Stimulated activated CD4-positive, alpha-beta T cell treated with anti-CD3 and anti-CD28 coated beads, Interleukin-12 subunit alpha, Interleukin-12 subunit beta, amount 100 ng/mL, for 24 hours (primary cell): Measurements from ENCODE around the gene CEACAM18.

ENCODE experiments used
- DNase-seq, 2 experiments: peaks; one replicate each; pipeline ENCODE4 v3.0.0-alpha.2; 2020; ENCODE audit warnings: low read depth in 2 of 2

Gene CEACAM18

DNA sequence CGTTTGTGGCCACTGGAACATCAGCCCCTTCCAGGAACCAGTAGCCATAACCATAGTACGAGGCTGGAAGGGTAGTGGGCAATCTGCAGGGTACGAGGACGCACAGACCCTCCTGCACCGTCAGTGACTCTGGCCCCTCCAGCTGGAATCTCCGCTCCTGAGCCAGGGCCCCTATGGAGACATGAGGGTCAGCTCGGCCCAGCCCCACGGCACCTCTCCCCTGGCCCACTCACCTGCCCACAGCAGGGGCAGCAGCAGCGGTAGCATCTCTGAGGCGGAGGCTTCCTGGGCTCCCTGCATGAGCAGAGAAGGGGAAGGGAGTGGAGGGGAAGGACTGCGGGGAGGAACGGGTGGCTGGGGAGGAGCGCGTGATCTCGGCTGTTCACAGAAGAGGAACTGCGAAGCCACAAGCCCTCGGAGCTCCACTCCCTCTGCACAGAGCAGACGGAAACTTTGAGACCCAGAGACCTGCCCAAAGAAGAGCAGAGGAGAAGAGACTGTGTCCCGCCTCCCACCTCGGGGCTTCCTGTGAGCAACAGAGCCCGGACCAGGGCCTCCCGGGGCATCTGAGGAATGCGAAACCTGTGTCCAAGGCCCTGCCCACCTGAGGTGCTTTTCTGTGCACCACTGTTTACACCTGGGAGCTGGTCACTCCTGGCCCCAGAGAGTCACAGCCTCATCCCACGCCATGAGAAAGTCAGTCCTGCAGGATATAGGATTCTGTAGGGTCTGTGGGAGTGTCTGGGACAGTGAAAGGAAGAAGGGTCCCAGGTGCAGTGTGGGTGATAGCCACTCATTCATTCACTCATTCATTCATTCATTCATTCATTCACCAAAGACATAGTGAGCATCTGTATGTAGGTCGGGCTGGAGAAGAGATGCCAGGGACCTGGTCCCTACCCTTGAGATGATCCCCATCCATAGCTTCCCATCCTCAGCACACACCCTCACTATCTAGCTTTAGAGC lies 53.3 kb downstream of the CEACAM18 start, which contains the start of gene SIGLEC6:
TSS of gene SIGLEC6 (minus strand) at position 322 of the 967 bp plus-strand sequence. CDS start at position 300, 22 bp downstream.
- DNase-seq: no peak

DNA sequence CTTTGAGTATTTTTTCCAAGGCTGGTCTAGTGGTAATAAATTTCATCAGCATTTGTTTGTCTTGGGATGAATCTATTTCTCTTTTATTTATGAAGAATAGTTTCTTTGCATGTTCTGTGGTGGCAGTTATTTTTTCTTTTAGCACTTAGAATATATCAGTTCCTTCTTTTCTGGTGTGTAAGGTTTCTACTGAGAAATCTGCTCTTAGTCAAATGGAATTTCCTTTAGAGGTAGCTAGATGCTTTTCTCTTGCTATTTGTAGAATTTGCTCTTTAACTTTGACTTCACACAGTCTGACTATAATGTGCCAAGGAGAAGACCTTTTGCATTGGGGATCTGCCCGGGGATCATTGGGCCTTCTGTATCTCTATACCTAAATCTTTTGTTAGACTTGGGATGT lies 57.2 kb downstream of the CEACAM18 start:
- DNase-seq: no peak

DNA sequence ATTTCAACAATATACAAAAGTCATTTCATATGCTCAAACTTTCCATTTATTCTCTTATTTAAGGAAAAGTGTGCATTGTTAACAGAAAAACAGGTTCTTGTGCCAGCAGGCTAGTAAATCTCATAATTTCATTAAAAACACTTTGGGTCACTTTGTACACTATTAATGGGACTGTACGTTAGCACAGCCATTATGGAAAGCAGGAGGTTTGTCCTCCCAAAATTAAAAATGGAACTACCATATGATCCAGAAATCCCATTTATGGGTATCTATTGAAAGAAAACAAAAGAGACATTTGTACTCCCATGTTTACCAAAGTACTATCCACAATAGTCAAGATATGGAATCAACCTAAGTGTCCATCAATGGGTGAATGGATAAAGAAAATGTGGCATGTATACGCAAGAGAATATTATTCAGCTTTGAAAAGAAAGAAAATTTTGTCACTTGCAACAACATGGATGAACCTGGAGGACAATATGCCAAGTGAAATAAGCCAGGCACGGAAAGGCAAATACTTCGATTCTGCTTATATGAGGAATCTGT lies 61.6 kb downstream of the CEACAM18 start:
- no peak for DNase-seq
